ENCODE measurements around the gene ALDH3A1. TPM values are rescaled to one million over a fixed set of nuclear protein-coding genes. Genes with fewer than 3 reads are reported as not detected.
A peak's percentile ranks its signal among the peaks of the same experiment; 100 is the strongest.

ALDH3A1 gene
- total and polyA plus RNA-seq, 8 donors = 5.8 to 689 (median 145) TPM

- intact Hi-C loops (cut with DNase I; ENCODE audit: low total_unique reads) = no loop called here
These were observed 44.8 kb downstream of the ALDH3A1 start for GRCh38 chr17:19703106-19703827.

GRCh38 chr17:19702217-19702641, 45.9 kb downstream of the ALDH3A1 start:
- Histone ChIP-seq H3K27ac (no peak overlapping the region), H3K4me3 (no peak overlapping the region), H3K9me3 (no peaks in the 10 kb centered on the region), H3K36me3 (no peaks in the 10 kb centered on the region), H3K4me1 (peaks cover 0 to 19% (median 15%) of the 10 kb centered on the region in 4 donors), H3K27me3 (no peaks in the 10 kb centered on the region)
- intact Hi-C loops (cut with DNase I; ENCODE audit: low total_unique reads) = no loop called here
- 61 to 74% (median 64%) methylated on average over 4 of the region's 4 CpGs for WGBS, 5 donors
- DNase-seq = no peak
- TF ChIP-seq POLR2AphosphoS5 (IDR thresholded peaks at IDR 0.05) = no peak
- no peak for TF ChIP-seq CTCF (IDR thresholded peaks at IDR 0.05)
- no peak for TF ChIP-seq POLR2A (IDR thresholded peaks at IDR 0.05)
- no peak for TF ChIP-seq EP300 (IDR thresholded peaks at IDR 0.05)

More at GRCh38 chr17:19703106-19703827, 44.8 kb downstream of the ALDH3A1 start:
- Histone ChIP-seq H3K27ac (no peak overlapping the region), H3K9me3 (no peaks in the 10 kb centered on the region), H3K36me3 (no peaks in the 10 kb centered on the region), H3K4me3 (no peak overlapping the region), H3K4me1 (peaks cover 0 to 19% (median 15%) of the 10 kb centered on the region in 4 donors), H3K27me3 (no peaks in the 10 kb centered on the region)
- TF ChIP-seq CTCF (IDR thresholded peaks at IDR 0.05) = no peak
- TF ChIP-seq EP300 (IDR thresholded peaks at IDR 0.05) = no peak
- TF ChIP-seq POLR2AphosphoS5 (IDR thresholded peaks at IDR 0.05) = no peak
- TF ChIP-seq POLR2A (IDR thresholded peaks at IDR 0.05) = no peak
- 69 to 85% (median 73%) methylated on average over 10 of the region's 10 CpGs for WGBS, 5 donors
- peak in 1 of 2 donors; percentile 28 for DNase-seq

Other genes with a start within 250 kb of the ALDH3A1 start
- gene SLC47A1, start 214.4 kb downstream of the ALDH3A1 start, total RNA-seq = 1 to 10 TPM in 1 of 5 donors, under 1 TPM in 2, not detected in 2; 0.29 to 1.3 (median 0.55) TPM
- 1 to 10 TPM in 2 of 3 donors, under 1 TPM in 1; 0.25 to 1.3 (median 1.1) TPM for gene SLC47A1, start 214.4 kb downstream of the ALDH3A1 start, polyA plus RNA-seq
- 100 to 1,000 TPM in 4 of 5 donors, 10 to 100 TPM in 1; 51.0 to 236 (median 156) TPM for gene ALDH3A2, start 99.5 kb downstream of the ALDH3A1 start, total RNA-seq
- gene ALDH3A2, start 99.5 kb downstream of the ALDH3A1 start, polyA plus RNA-seq = 100 to 1,000 TPM in 1 of 3 donors, 10 to 100 TPM in 2; 26.8 to 107 (median 83.7) TPM
- gene SLC47A2, start 31.7 kb downstream of the ALDH3A1 start, total RNA-seq = not detected
- under 1 TPM in 1 of 3 donors, not detected in 2; 0.78 TPM for gene SLC47A2, start 31.7 kb downstream of the ALDH3A1 start, polyA plus RNA-seq
- gene ULK2, start 119.6 kb upstream of the ALDH3A1 start, total RNA-seq = 100 to 1,000 TPM in 1 of 5 donors, 10 to 100 TPM in 3, under 1 TPM in 1; 0.29 to 254 (median 22.7) TPM
- 1 to 10 TPM; 6.3 to 7.2 (median 6.4) TPM for gene ULK2, start 119.6 kb upstream of the ALDH3A1 start, polyA plus RNA-seq
- gene AKAP10, start 229.5 kb upstream of the ALDH3A1 start, total RNA-seq = 10 to 100 TPM; 24.6 to 54.5 (median 35.2) TPM
- gene AKAP10, start 229.5 kb upstream of the ALDH3A1 start, polyA plus RNA-seq = 1 to 10 TPM; 5.1 to 9.5 (median 8.9) TPM

Data from stomach (tissue), 9 donors.